Esophagus muscularis mucosa (tissue), 4 donors: ENCODE data around the gene INTS3. TPM values are rescaled to one million over a fixed set of nuclear protein-coding genes. Genes with fewer than 3 reads are reported as not detected.

Source experiments
- DNase-seq: peaks from one replicate; pipeline ENCODE4 v3.0.0-alpha.2; 2017; ENCODE audit errors: extremely low spot score
- H3K27ac ChIP-seq, 4 donors: fragments of 200-600 bp; sonication (generic); replicated peaks in 1 of 4; 1 replicate in 3 of 4; 2 replicates in 1 of 4; pipeline ENCODE4 v1.5.1; 2016 to 2019; ENCODE audit warnings: mild to moderate bottlenecking in 1 of 4
- H3K27me3 ChIP-seq, 4 donors: fragments of 200-600 bp; sonication (generic); one replicate each; pipeline versions ENCODE4 v1.5.1 to v1.6.0; 2016 to 2019
- H3K36me3 ChIP-seq, 4 donors: fragments of 200-600 bp; sonication (generic); one replicate each; pipeline ENCODE4 v1.5.1; 2016 to 2019
- H3K4me1 ChIP-seq, 4 donors: fragments of 200-600 bp; sonication (generic); one replicate each; pipeline ENCODE4 v1.5.1; 2016 to 2019
- H3K4me3 ChIP-seq, 4 donors: fragments of 200-600 bp; sonication (generic); 1 replicate in 2 of 4; 2 replicates in 2 of 4; pipeline ENCODE4 v1.5.1; 2016 to 2019; ENCODE audit warnings: mild to moderate bottlenecking in 4 of 4, moderate library complexity in 1 of 4
- H3K9me3 ChIP-seq, 4 donors: fragments of 200-600 bp; sonication (generic); 1 replicate in 3 of 4; 2 replicates in 1 of 4; pipeline ENCODE4 v1.5.1; 2016 to 2019
- CTCF ChIP-seq, 3 experiments: fragments of 200-600 bp in 2 of 3; fragments of 450-650 bp in 1 of 3; sonication (generic) in 2 of 3; IDR thresholded peaks; one replicate each; pipeline ENCODE4 v1.5.1; 2017 to 2019; ENCODE audit warnings: antibody characterized with exemption in 3 of 3, mild to moderate bottlenecking in 2 of 3, moderate library complexity in 1 of 3
- EP300 ChIP-seq: sonication (generic); formaldehyde crosslinking; IDR thresholded peaks from one replicate; pipeline ENCODE4 v1.6.1; 2017; ENCODE audit warnings: antibody characterized with exemption
- POLR2A ChIP-seq: fragments of 450-650 bp; IDR thresholded peaks from one replicate; pipeline ENCODE4 v1.6.1; 2017; ENCODE audit warnings: antibody characterized with exemption, moderate library complexity, mild to moderate bottlenecking, low read depth
- POLR2AphosphoS5 ChIP-seq, 2 donors: sonication (generic); formaldehyde crosslinking; IDR thresholded peaks; one replicate each; pipeline ENCODE4 v1.6.1; 2017; ENCODE audit warnings: antibody characterized with exemption in 2 of 2
- WGBS: methylation state at CpG from one replicate; pipeline ENCODE4 v1.1.5; 2018; 5-methylcytosine and 5-hydroxymethylcytosine counted together
- intact Hi-C: fragments of 100-400 bp; cut with DNase I; formaldehyde crosslinking; loops from one replicate; pipeline ENCODE4 v1.15.1; 2023
- total RNA-seq, 4 donors: library from RNA; depleted of rRNA; stranded (reverse); fragments of >200 nt; gene quantifications; one replicate each; pipeline versions ENCODE4 v1.1.0 to v1.2.1, GENCODE V29; 2016

INTS3 gene
- total RNA-seq, 4 donors from 2014 or later: 32.3 to 45.5 (median 38.9) TPM

- intact Hi-C loops: no loop called here
- TF ChIP-seq CTCF (IDR thresholded peaks at IDR 0.05) (no peak), EP300 (no peak), POLR2A (no peak), POLR2AphosphoS5 (IDR thresholded peaks at IDR 0.05) (no peak)
- Histone ChIP-seq H3K4me3 (no peak overlapping the region), H3K27ac (no peak overlapping the region), H3K27me3 (no peaks in the 10 kb centered on the region), H3K36me3 (peaks cover 34 to 100% (median 91%) of the 10 kb centered on the region in 4 donors), H3K4me1 (peaks cover 31 to 37% (median 32%) of the 10 kb centered on the region in 4 donors), H3K9me3 (no peaks in the 10 kb centered on the region)
- no peak for DNase-seq
- 73% methylated on average over 4 of the region's 4 CpGs for WGBS
Observed at GRCh38 chr1:153768316-153769181, 40.7 kb downstream of the INTS3 start.

- intact Hi-C loops: no loop called here
- no peak for TF ChIP-seq POLR2AphosphoS5 (IDR thresholded peaks at IDR 0.05)
- no peak for TF ChIP-seq EP300
- no peak for TF ChIP-seq POLR2A
- TF ChIP-seq CTCF (IDR thresholded peaks at IDR 0.05): no peak
- WGBS: 85% methylated on average over 3 of the region's 3 CpGs
- no peak for DNase-seq
- peaks cover 38 to 44% (median 39%) of the 10 kb centered on the region in 4 donors for H3K4me1 ChIP-seq
- H3K9me3 ChIP-seq: no peaks in the 10 kb centered on the region
- H3K27me3 ChIP-seq: no peaks in the 10 kb centered on the region
- peaks cover 33 to 96% (median 87%) of the 10 kb centered on the region in 4 donors for H3K36me3 ChIP-seq
- no peak overlapping the region for H3K27ac ChIP-seq
- H3K4me3 ChIP-seq: no peak overlapping the region
Observed at GRCh38 chr1:153769221-153769620, 41.4 kb downstream of the INTS3 start.

- H3K36me3 ChIP-seq: peaks cover 19 to 81% (median 72%) of the 10 kb centered on the region in 4 donors
- peaks cover 51 to 60% (median 53%) of the 10 kb centered on the region in 4 donors for H3K4me1 ChIP-seq
Observed at GRCh38 chr1:153770797-153771196, 42.9 kb downstream of the INTS3 start.

GRCh38 chr1:153771261-153771660 is 43.4 kb downstream of the INTS3 start:
- no peaks in the 10 kb centered on the region for H3K27me3 ChIP-seq
- H3K27ac ChIP-seq: peak overlapping the region; percentile 23 to 93 (median 54)
- peaks cover 56 to 65% (median 58%) of the 10 kb centered on the region in 4 donors for H3K4me1 ChIP-seq
- H3K36me3 ChIP-seq: peaks cover 19 to 76% (median 68%) of the 10 kb centered on the region in 4 donors
- no peak overlapping the region for H3K4me3 ChIP-seq
- DNase-seq: no peak
- 86% methylated on average over 2 of the region's 2 CpGs for WGBS
- no peaks in the 10 kb centered on the region for H3K9me3 ChIP-seq
- intact Hi-C loops: no loop called here
- TF ChIP-seq CTCF (IDR thresholded peaks at IDR 0.05): no peak
- no peak for TF ChIP-seq EP300
- TF ChIP-seq POLR2A: no peak
- TF ChIP-seq POLR2AphosphoS5 (IDR thresholded peaks at IDR 0.05): no peak

More at GRCh38 chr1:153770797-153771196, 42.9 kb downstream of the INTS3 start:
- Histone ChIP-seq H3K4me3 (no peak overlapping the region), H3K27me3 (no peaks in the 10 kb centered on the region), H3K27ac (peak overlapping the region; percentile 23 to 93 (median 54)), H3K9me3 (no peaks in the 10 kb centered on the region)
- TF ChIP-seq EP300: no peak
- no peak for TF ChIP-seq POLR2AphosphoS5 (IDR thresholded peaks at IDR 0.05)
- no peak for TF ChIP-seq POLR2A
- TF ChIP-seq CTCF (IDR thresholded peaks at IDR 0.05): no peak
- intact Hi-C loops: no loop called here
- DNase-seq: no peak
- WGBS: 51% methylated on average over 11 of the region's 11 CpGs
